ENCODE measurements around the gene ALOX5AP. TPM values are rescaled to one million over a fixed set of nuclear protein-coding genes. Genes with fewer than 3 reads are reported as not detected.

The ALOX5AP gene
- total and polyA plus RNA-seq, 9 of the 15 experiments (the other 6 are each of a cell fraction or from before 2014, with no cell fraction given) = 0.31 TPM; not detected in 8

GRCh38 chr13:30714629-30715371 lies 20.5 kb upstream of the ALOX5AP start (continued):
- TF ChIP-seq ZNF609 (CRISPR knock-in tag; IDR thresholded peaks at IDR 0.05; ENCODE audit: borderline replicate concordance) = no peak

- intact Hi-C loops (cut with micrococcal nuclease) (no loop called here), in situ Hi-C loops (cut with MboI) (no loop called here)
- no peak overlapping the region for H3K27ac ChIP-seq (ENCODE audit: extremely low read depth, low read depth, low read length)
- H2AFZ ChIP-seq (ENCODE audit: low read depth, low read length) = no peak overlapping the region
- no peak for ATAC-seq
- H3K4me1 ChIP-seq (replicated peaks in 1 of 2; ENCODE audit: control insufficient read depth in 2 of 2, insufficient read depth in 2 of 2, low read length in 2 of 2) = no peaks in the 10 kb centered on the region
- no peak for DNase-seq (ENCODE audit: extremely low read depth in 1 of 4, low spot score in 3 of 4)
- no peaks in the 10 kb centered on the region for H3K79me2 ChIP-seq (ENCODE audit: control insufficient read depth, insufficient read depth, low read length)
- no peak overlapping the region for H3K4me2 ChIP-seq (ENCODE audit: insufficient read depth, low read length)
- no peaks in the 10 kb centered on the region for H3K9me1 ChIP-seq (ENCODE audit: control insufficient read depth, insufficient read depth, low read length)
- 7% methylated on average over 3 of the region's 4 CpGs for WGBS (ENCODE audit: insufficient coverage, low coverage, missing lambda C conversion rate)
- no TSS peak for BruUV-seq (replicated peaks)
- CTCF ChIA-PET (ENCODE audit: low intra/inter-chr PET ratio) = no interaction called here
- no peaks in the 10 kb centered on the region for H3K36me3 ChIP-seq (ENCODE audit: control insufficient read depth, insufficient read depth, low read length)
- no peaks in the 10 kb centered on the region for H4K20me1 ChIP-seq (replicated peaks; ENCODE audit: control insufficient read depth, insufficient read depth, low read length)
- peaks cover 0 to 13% of the 10 kb centered on the region in 2 experiments; a peak in 3 of 5 replicates for H3K27me3 ChIP-seq (ENCODE audit: control insufficient read depth in 2 of 2, insufficient read depth in 2 of 2, low read length in 2 of 2)
- FAIRE-seq = no peak
- POLR2A ChIA-PET = no interaction called here
- H3K9ac ChIP-seq (ENCODE audit: insufficient read depth in 1 of 2, low read depth in 2 of 2, low read length in 2 of 2) = no peak overlapping the region
- H3K9me3 ChIP-seq (replicated peaks; ENCODE audit: control insufficient read depth, insufficient read depth, low read depth, low read length) = no peaks in the 10 kb centered on the region
- no peak overlapping the region for H3K4me3 ChIP-seq
- TF ChIP-seq ZBTB8A (IDR thresholded peaks at IDR 0.05; ENCODE audit: partially characterized antibody) (no peak), ZNF561 (CRISPR knock-in tag; conservative IDR thresholded peaks at IDR 0.05) (no peak), ZNF239 (CRISPR knock-in tag; IDR thresholded peaks at IDR 0.05) (no peak), MAFK (IDR thresholded peaks at IDR 0.05; ENCODE audit: low read length) (no peak), HCFC1 (IDR thresholded peaks at IDR 0.05; ENCODE audit: low read depth, low read length) (no peak), FOXK2 (conservative IDR thresholded peaks at IDR 0.05 in 1 of 2, IDR thresholded peaks at IDR 0.05 in 1 of 2; ENCODE audit: low read depth in 2 of 2) (no peak), RBBP5 (IDR thresholded peaks at IDR 0.05; ENCODE audit: borderline replicate concordance, insufficient read depth, low read length, poor library complexity, severe bottlenecking) (no peak), MEF2A (IDR thresholded peaks at IDR 0.05; ENCODE audit: control insufficient read depth, low read depth, low read length) (no peak), RBFOX2 (IDR thresholded peaks at IDR 0.05; ENCODE audit: low read depth, low read length) (no peak), TEAD1 (CRISPR knock-in tag; IDR thresholded peaks at IDR 0.05) (no peak), XRCC5 (IDR thresholded peaks at IDR 0.05; ENCODE audit: low read depth, low read length) (no peak)
Measured at GRCh38 chr13:30715372-30715756, 20.0 kb upstream of the ALOX5AP start.

Data from K562 (cell line).